LoVo (cell line): ENCODE data around the gene CAMSAP1.

ENCODE experiments used
- DNase-seq: peaks from one replicate; pipeline ENCODE4 v3.0.0-alpha.2; 2016; ENCODE audit warnings: low spot score

CAMSAP1 gene

DNA sequence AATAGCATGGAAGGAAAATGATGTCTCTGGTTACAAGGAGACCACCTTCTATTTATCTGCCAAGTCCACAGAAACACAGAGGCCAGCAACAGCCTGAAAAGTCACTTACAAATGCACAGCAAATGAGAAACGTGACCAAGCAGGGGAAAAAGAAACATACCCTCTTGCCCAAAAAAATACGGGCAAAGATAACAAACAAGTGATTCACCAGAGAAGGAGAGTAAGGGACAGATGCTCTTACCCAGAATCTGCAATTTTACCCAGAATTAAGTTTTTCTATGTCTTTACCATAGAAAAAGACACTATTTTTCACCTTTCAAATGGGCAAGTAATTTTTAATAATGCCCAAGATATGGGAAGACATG lies 28.1 kb downstream of the CAMSAP1 start:
- DNase-seq, result no peak

DNA sequence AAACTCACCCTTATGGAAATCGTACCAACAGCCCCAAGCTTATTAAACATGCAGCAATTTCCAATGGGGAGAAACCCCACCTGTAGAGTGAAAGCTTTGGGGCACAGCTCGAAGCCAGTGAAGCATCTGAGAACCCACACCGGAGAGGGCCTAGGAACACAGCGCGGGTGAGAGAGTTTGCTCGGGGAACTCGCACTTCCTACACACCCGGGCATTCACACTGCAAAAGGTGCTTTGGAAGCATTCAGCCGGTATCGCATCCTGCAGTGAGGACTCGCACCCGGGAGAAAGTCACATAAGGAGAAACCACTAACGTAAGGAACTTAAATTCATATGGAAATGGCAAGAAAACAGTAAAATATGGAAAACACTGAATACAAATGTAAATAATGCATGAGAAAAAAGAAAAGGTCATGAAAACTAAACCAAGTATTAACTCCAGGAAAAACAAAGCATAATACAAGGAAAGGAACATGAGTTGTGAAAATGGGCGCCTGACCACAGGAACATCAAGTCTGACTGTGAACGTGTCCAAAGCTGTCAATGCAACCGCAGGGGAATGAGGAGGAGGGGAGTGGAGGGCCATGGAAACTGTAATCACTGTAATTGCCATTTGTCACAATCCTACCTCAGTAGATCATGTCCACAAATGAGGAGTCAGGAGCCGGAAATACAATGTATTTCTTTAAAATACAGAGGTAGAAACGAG lies 28.7 kb downstream of the CAMSAP1 start:
- no peak for DNase-seq

DNA sequence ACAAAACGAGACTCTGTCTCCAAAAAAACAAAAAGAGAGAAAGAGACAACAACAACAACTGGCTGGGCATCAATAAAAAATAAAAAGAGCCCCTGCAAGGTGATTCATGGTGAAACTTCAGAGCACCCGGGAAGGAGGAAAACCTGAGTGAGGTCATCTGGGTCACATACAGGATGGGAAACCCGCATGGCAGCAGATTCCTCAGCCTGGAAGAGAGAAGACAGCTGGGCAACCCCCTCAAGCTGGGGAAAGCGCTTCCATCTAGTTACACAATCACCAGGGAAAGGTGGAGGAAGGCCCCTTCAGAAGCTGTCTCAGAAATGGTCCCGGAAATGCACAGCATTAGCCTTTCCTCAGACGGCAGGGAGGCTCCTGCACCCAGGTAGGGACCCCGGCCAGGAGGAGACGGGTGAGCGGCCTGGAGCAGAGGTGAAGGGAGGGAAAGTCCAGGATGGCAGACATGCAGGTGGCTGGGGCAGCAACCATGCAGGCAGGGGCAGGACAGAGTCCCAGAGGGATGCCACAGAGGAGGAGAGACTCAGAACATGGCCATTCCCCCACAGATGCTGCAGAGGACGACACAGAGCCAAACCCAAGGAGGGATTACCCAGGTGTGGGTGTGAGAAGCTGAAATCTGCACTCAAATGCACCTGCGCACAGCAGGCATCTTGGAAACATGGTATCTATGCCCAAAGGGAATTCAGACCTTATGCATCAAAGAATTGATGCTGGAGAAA lies 29.4 kb downstream of the CAMSAP1 start:
- no peak for DNase-seq

DNA sequence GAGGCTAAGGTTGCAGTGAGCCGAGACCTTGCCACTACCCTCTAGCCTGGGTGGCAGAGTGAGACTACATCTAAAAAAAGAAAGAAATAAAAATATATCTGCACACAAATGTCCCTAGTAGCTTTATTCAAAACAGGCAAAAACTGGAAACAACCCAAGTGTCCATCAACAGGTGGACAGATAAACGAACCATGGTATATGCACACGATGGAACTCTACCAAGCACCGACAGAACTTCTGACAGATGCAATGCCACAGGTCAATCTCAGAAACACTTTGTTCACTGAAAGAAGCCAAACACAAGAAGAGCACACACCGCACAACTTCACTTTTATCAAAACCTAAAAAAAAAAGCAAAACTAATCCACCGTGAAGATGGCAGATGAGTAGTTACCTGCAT lies 30.4 kb downstream of the CAMSAP1 start:
- no peak for DNase-seq

DNA sequence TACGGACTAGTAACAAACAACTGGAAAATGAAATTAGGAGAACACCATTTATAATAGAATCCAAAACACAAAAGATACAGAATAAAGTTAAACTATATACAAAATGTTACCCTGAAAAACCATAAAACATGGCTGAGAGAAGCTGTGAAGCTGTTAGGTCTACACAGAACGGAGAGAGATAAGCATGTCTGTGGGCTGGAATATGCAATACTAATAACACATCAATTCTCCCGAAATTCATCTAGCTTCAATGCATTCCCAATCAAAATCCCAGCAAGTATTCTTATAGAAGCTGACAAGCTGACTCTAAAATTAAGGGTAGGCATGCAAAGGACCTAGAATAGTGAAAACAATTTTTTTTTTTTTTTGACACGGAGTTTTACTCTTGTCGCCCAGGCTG lies 32.5 kb downstream of the CAMSAP1 start:
- no peak for DNase-seq

DNA sequence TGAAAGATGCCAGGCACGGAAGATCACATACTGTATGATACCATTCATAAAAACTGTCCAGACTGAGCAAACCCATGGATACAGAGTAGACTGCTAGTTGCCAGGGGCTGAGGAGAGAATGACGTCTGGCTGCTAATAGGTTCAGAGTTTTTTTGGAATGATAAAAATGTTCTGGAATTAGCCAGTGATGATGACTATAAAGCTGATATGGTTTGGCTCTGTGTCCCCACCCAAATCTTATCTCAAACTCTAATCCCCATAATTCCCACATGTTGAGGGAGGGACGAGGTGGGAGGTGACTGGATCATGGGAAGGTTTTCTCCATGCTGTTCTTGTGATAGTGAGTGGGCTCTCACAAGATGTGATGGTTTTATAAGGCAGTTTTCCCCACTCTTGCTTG lies 37.4 kb downstream of the CAMSAP1 start:
- DNase-seq, result no peak

DNA sequence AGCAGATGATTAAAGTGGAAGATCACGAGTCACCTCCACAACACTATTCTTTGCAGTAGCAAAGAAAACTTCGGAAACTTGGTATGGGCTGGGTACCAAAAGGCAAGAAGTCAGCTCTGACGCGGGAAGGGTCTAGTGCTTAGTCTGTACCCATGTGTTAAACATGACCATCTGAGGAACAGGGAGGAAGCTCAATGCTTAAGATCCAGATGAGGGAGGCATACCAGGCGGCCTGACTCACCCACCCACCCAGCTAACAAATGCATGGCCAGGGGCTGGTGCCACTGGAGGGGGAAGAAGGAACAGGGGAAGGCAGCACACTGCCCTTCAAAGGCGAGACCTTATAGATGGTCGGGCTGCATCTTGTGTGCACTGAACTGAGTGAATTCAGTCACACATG lies 41.8 kb downstream of the CAMSAP1 start:
- no peak for DNase-seq

DNA sequence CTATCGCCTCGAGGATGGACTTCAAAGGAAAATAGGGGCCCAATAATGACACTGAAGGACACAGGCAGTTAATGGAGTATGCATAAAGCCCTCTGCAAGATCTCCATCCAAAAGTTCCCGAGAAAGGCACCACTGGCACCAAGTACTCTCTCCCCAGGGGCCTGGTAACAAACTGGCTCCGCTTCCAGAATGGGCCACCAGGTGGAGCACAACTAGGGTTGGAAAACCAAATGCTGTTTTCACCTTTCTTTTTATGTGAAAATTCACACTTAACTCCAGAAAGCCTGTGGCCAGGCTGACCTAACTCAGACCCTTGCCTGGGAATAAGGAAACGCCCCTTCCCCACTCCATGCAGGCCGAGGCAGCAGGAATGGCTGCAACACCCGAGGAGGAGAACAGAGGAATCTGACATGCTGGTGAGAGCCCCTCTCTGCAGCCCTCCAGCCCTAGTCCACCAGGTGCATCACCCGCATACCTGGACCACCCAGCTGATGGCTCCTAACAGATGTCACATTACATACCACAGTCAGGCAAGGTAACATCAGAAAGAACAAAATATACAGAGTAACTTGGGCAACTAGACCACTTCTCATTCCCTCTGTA lies 42.8 kb downstream of the CAMSAP1 start:
- DNase-seq, result peak; percentile 35

DNA sequence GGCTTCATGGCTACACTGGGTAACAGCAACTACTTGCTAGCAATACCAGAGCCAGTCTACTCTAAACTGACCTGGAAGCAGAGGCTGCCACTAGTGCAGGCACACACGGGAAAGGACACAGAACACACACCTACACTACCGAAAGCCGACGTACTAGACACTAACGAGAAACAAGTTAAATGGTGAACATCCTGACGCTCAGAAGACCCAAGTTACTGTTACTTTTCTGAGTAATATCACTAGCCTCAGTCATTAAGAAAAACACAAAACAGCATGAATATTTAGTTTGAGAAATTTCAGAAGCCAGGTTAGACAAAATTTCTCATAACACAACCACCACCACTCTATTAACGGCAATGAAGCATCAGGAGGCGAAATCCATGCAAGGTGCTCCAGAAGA lies 44.5 kb downstream of the CAMSAP1 start:
- no peak for DNase-seq

DNA sequence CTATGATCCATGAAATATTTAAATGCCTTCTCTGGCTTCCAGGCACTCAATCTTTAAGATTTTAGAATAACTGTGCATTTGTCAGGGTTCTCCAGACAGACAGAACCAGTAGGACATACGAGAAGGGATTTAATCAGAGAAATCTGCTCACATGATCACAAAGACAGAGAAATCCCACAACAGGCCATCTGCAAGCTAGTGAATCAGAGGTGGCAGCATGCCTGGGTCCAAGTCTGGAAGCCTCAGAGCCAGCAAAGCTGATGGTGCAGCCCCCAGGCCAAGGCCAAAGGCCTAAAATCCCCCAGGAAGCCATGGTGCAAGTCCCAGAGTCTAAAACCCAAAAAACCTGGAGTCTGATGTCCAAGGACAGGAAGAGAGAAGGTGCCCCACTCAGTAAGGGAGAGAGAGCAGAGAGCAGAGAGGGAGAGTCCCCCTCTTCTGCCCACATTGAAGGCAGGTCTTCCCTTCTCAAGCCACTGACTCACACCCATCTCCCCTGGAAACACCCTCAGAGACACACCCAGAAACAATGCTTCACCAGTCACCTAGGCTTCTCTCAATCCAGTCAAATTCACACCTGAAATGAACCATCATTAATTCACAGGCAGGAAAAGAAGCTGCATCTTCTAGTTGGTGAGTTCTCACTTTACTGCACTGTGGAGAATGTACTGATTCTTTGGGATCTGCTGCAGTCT lies 48.7 kb downstream of the CAMSAP1 start:
- DNase-seq, result no peak

DNA sequence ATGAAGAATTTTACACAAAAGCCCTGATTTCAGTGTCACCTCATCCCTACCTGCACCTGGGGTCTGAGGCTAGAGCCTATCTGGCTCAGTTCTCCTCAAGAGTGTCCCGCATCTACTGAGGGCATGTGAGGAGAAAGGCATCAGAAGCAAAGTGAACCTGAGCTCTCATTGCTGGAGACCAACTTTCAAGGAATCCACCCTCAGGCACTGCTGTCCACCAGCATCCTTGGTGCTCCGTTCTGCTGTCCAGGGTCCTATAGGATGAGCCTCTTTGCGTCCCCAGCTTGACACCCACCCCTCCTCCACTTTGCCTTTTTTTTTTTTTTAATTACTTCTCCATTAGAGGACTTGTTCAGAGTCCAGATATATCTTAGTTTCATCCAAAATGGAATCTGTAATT lies 49.5 kb downstream of the CAMSAP1 start:
- no peak for DNase-seq

DNA sequence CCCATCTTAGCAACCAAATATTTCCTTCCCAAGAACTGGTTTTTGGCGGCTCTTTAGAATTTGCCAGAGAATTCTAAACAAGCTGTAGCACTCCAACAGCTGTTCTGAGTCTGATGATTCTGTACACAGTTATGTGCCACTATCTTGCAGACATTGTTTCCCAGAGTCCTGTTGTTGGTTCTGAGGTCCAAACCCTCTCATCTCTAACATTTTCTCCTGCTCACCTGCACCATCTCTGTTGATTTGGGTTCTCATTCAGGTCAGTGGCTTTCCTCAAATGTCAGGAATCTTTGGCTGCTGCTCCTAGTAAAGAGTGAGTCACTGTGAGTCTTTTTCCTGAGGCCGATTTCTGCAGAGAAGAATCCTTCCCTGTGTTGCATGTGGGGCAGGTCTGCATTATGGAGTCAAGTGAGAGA lies 50.0 kb downstream of the CAMSAP1 start:
- DNase-seq, result no peak

DNA sequence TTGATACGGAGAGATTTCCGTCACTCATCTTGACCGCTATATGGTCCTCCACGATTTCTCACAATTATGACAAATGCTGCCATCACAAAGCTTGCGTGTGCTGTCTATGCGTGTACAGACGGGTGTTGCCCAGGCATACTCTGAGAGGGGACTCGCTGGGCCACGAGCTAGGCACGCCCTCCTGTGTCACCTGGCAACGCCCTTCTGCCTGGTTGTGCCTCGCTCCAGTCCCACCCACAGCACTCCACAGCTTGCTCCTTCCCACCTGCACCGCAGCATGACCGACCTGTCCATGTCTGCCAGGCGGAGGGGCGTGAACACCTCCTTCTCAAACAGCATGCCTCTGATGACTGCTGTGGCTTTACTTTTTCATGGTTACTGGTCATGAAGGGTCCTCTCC lies 55.6 kb downstream of the CAMSAP1 start:
- no peak for DNase-seq

DNA sequence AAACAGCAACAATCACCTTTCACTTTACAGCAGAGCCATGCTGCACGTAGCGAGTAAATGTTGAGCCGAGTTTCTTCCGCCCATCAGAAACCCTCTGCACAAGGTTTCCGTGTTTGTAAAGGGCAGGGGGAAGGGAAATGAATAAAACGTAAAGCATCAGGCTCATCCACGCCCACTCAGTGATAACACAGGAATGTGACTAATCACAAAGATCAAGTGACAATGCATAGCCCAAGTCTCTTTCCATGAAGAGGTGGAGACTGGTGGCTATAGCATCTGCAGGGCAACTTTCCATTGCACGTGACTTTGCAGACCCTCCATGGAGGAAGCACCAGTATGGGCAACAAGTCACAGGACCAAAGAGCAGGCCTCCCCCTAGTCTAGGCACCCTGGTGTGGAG lies 56.6 kb downstream of the CAMSAP1 start:
- no peak for DNase-seq

DNA sequence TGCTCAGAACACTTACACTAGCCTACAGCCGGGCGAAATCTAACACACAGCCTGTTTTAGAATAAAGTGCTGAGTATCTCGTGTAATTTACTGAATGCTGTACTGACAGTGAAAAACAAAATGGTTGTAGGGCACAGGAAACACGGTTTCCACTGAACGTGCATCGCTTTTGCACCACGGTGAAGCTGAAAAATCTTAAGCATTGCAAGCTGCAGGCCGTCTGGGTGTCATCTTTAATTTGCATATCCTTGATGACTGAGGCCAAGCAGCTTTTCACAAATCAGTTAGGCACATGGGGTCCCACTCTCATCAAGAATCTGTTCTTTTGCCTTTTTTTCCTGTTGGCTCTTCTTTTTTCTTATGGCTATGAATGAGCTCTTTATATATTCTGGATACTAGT lies 58.2 kb downstream of the CAMSAP1 start:
- DNase-seq, result no peak

DNA sequence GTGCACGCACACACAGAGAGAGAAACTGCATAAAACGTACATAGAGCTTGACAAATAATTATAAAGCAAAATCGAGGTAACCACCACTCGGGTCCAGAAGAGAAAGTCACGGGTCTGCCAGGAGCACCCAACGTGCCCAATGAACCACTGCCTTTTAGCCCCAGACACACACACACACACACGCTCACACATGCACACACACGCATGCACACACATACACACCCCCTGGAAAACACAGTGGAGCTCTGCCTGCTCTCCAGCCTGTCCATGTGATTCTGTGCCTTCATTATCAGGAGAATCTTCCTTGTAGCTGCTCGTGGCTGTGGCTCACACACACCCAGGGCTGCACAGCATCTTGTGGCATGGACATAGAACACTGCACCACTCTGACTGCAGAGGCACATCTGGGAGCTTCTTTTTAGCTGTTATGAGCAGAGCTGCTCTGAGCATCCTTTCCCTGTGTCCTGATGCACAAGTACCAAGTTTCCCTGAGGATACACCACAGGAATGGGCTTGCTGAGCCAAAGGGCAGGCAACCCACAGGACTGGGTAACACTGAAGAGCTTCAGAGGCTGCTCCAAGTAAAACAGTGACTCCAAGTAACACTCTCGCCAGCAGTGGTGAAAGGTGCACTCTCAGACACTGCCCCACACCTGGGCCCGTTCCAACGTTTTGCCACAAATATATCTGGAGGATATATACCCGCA lies 58.9 kb downstream of the CAMSAP1 start:
- no peak for DNase-seq

DNA sequence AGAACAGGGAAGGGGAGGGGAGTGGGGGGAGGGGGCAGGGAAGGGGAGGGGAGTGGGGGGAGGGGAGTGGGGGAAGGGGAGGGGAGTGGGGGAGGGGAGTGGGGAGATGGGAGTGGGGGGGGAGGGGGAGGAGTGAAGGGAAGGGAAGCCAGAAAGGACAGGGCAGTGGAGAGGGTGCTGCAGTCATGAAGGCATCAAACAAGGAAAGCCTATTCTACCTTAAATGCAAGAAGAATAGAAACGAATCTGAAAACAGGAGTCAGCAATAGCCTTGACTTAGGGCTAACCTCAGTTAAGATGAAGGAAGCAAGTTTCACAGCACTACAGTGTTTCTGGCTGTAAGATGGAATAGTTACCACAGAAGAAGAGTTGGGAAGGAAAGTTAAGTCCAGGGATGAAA lies 59.5 kb downstream of the CAMSAP1 start:
- DNase-seq, result no peak

DNA sequence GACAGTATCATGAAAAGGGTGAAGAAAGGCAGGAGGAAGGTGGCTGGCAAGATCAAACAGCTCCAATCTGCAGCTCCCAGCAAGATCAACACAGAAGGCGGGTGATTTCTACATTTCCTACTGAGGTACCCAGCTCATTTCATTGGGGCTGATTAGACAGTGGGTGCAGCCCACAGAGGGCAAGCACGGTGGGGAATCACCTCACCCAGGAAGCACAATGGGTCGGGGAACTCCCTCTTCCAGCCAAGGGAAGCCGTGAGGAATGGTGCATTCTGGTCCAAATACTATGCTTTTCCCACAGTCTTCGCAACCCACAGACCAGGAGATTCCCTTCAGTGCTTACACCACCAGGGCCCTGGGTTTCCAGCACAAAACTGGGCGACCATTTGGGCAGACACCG lies 66.8 kb downstream of the CAMSAP1 start:
- no peak for DNase-seq

DNA sequence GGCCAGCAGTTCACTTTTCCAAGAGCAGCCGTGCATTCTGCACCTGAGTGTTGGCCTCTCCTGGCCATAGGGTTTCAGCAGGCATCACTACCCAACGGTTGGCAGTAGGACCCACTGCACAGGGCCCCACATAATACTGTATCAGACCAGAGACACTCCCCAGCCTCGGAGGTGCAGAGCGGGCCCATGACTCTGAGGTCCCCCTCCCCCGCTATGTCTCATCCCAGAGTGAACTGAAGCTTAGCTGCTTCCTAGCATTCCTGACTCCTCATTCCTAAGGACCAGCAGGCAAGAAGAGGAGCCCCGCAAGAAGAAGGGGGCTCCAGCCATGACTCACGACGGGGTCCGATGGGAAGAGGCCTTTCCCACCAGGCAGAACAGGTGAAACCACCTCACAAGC lies 67.2 kb downstream of the CAMSAP1 start:
- no peak for DNase-seq

DNA sequence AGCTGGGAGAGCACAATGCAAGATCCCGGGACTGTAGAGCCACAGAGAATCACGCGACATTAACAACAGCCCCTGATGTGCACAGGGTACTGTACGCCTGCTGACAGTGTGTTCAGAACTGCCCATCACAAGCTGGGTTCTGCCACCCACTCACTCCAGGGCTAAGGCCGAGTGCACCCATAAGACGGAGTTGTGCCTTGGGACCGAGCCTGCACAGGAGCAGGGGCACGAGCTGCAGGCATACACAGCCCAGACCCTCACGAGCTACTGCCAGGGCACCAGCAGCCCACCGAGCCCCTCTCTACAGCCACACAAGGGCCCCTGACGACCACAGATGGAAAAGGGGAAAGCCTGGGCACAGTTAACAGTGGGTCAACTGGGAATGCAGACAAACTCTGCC lies 67.8 kb downstream of the CAMSAP1 start:
- no peak for DNase-seq

DNA sequence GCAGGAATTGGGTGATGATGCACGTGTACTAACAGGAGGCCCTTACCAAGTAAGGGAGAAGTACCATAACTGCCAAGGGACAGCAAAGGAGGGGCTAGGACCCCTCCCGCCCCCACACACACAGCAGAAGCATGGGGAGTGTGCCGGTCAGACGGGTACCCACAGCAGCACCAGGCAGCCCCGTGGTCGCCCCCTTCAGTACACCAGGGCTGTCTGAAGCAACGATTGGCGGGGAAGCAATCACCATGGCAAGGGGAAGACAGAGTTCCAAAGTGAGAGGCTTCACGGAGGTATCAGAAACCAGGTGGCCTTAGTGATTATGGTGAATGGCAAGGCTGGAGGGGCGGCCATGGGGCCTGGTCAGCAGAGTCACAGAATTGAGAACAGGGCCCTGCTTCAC lies 72.2 kb downstream of the CAMSAP1 start:
- no peak for DNase-seq

DNA sequence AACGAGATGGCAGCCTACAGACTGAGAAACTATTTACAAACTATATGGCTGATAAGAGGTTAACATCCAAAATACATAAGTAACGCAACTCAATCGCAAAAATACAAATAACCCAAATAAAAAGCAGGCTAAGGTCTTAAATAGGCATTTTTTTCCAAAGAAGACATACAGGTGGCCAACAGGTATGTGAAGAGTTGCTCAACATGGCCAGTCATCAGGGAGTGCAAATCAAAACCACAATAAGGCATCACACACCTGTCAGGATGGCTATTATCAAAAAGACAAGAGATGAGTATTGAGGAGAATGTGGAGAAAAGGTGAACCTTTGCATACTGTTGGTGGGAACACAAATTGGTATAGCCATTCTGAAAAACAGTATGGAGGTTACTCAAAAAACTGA lies 73.5 kb downstream of the CAMSAP1 start:
- no peak for DNase-seq
